ENCODE results near the gene IFT172. TPM values are rescaled to one million over a fixed set of nuclear protein-coding genes. Genes with fewer than 3 reads are reported as not detected.

IFT172 gene
- total RNA-seq, 1 experiment from 2014 or later = 25.3 TPM

- Mint-ChIP-seq H3K27ac (peak overlapping the region; percentile 58; the same call in 1 of the 2 replicates), H3K27me3 (ENCODE audit: low read depth) (no peaks in the 10 kb centered on the region), H3K4me1 (no peaks in the 10 kb centered on the region), H3K9me3 (no peaks in the 10 kb centered on the region), H3K4me3 (no peak overlapping the region), H3K36me3 (peaks cover 15% of the 10 kb centered on the region)
- DNase-seq (ENCODE audit: low spot score) (no peak), ATAC-seq (no peak)
- POLR2A ChIA-PET = no interaction called here
- CTCF ChIA-PET = no interaction called here
- TF ChIP-seq JUN (CRISPR knock-in tag; IDR thresholded peaks at IDR 0.05) (no peak), ZNF219 (CRISPR knock-in tag; IDR thresholded peaks at IDR 0.05; ENCODE audit: borderline replicate concordance) (no peak), KAT7 (CRISPR knock-in tag; IDR thresholded peaks at IDR 0.05; ENCODE audit: borderline replicate concordance) (no peak), ATF3 (CRISPR knock-in tag; conservative IDR thresholded peaks at IDR 0.05) (no peak), ZNF121 (CRISPR knock-in tag; IDR thresholded peaks at IDR 0.05) (no peak), SOX15 (CRISPR knock-in tag; IDR thresholded peaks at IDR 0.05) (no peak), CREM (CRISPR knock-in tag; IDR thresholded peaks at IDR 0.05) (no peak), TEAD1 (CRISPR knock-in tag; IDR thresholded peaks at IDR 0.05) (no peak), SMAD4 (CRISPR knock-in tag; IDR thresholded peaks at IDR 0.05) (no peak), MAX (CRISPR knock-in tag; IDR thresholded peaks at IDR 0.05) (no peak), SP1 (CRISPR knock-in tag; conservative IDR thresholded peaks at IDR 0.05) (no peak), SMAD3 (CRISPR knock-in tag; IDR thresholded peaks at IDR 0.05; ENCODE audit: borderline replicate concordance) (no peak), MXD4 (CRISPR knock-in tag; IDR thresholded peaks at IDR 0.05; ENCODE audit: borderline replicate concordance) (no peak), E2F5 (CRISPR knock-in tag; IDR thresholded peaks at IDR 0.05) (no peak)
Measured at GRCh38 chr2:27471961-27472360, 17.6 kb downstream of the IFT172 start.

- ATAC-seq (no peak), DNase-seq (ENCODE audit: low spot score) (no peak)
- no peaks in the 10 kb centered on the region for H3K27me3 Mint-ChIP-seq (ENCODE audit: low read depth)
- ChIA-PET CTCF (no interaction called here), POLR2A (no interaction called here)
- peaks cover 6% of the 10 kb centered on the region; the same call in 1 of the 2 replicates for H3K4me1 Mint-ChIP-seq
- no peaks in the 10 kb centered on the region for H3K9me3 Mint-ChIP-seq
- H3K27ac Mint-ChIP-seq = no peak overlapping the region
- no peak overlapping the region for H3K4me3 Mint-ChIP-seq
- TF ChIP-seq EMX1 (CRISPR knock-in tag; IDR thresholded peaks at IDR 0.05) (no peak), ZNF263 (CRISPR knock-in tag; IDR thresholded peaks at IDR 0.05; ENCODE audit: low read depth) (no peak), SMAD4 (CRISPR knock-in tag; IDR thresholded peaks at IDR 0.05) (no peak)
- no peaks in the 10 kb centered on the region for H3K36me3 Mint-ChIP-seq
Measured at GRCh38 chr2:27464443-27464842, 25.1 kb downstream of the IFT172 start.

- ChIA-PET POLR2A (no interaction called here), CTCF (no interaction called here)
- no peak for TF ChIP-seq CREM (CRISPR knock-in tag; IDR thresholded peaks at IDR 0.05)
- TF ChIP-seq GTF2I (CRISPR knock-in tag; conservative IDR thresholded peaks at IDR 0.05) = no peak
- TF ChIP-seq MXD4 (CRISPR knock-in tag; IDR thresholded peaks at IDR 0.05; ENCODE audit: borderline replicate concordance) = no peak
- H3K4me3 Mint-ChIP-seq = no peak overlapping the region
- H3K4me1 Mint-ChIP-seq = peaks cover 6% of the 10 kb centered on the region; the same call in 1 of the 2 replicates
- H3K9me3 Mint-ChIP-seq = no peaks in the 10 kb centered on the region
- no peaks in the 10 kb centered on the region for H3K27me3 Mint-ChIP-seq (ENCODE audit: low read depth)
- DNase-seq (ENCODE audit: low spot score) (no peak), ATAC-seq (no peak)
- H3K36me3 Mint-ChIP-seq = peaks cover 9% of the 10 kb centered on the region
- no peak overlapping the region for H3K27ac Mint-ChIP-seq
Measured at GRCh38 chr2:27461118-27461517, 28.4 kb downstream of the IFT172 start.

GRCh38 chr2:27453968-27454367 is 35.6 kb downstream of the IFT172 start:
- TF ChIP-seq SP1 (CRISPR knock-in tag; conservative IDR thresholded peaks at IDR 0.05) = no peak
- no peak for TF ChIP-seq NR1H2 (CRISPR knock-in tag; IDR thresholded peaks at IDR 0.05)
- no peak for TF ChIP-seq CREB1 (CRISPR knock-in tag; IDR thresholded peaks at IDR 0.05)
- TF ChIP-seq GTF2I (CRISPR knock-in tag; conservative IDR thresholded peaks at IDR 0.05) = no peak
- no peak for TF ChIP-seq ATF3 (CRISPR knock-in tag; conservative IDR thresholded peaks at IDR 0.05)
- CTCF ChIA-PET = interaction anchor here (1.2 to 2.0 kb wide), 3 partner anchors 13 to 168 kb away, joined by 3 to 8 read pairs (median 3); no protein-coding TSS in a partner anchor
- no peaks in the 10 kb centered on the region for H3K4me1 Mint-ChIP-seq
- H3K9me3 Mint-ChIP-seq = no peaks in the 10 kb centered on the region
- ATAC-seq (peak; percentile 80), DNase-seq (ENCODE audit: low spot score) (no peak)
- POLR2A ChIA-PET = no interaction called here
- peaks cover 5% of the 10 kb centered on the region for H3K36me3 Mint-ChIP-seq
- no peak overlapping the region for H3K27ac Mint-ChIP-seq
- H3K4me3 Mint-ChIP-seq = no peak overlapping the region
- no peaks in the 10 kb centered on the region for H3K27me3 Mint-ChIP-seq (ENCODE audit: low read depth)

Data from WTC11 (cell line).